ENCODE data around the gene COL6A5.

DNA sequence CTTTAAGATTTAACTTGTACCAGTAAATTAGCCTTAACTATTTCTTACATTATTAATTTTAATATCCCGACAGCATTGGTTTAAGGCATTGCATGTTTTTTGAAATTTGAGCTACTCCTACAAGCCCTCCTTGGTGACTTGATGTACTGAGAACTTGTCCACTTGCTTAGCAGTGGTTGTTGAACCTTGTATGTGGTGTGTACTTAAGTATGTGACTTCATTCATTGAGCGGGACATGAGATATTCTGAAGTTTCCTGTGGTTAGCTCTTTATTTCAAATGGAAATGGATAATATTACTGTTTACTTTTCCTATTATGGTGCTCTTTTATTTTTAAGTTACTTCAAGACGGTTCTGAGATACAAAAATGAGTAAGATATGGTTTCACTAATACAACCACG, 3.6 kb upstream of the COL6A5 start:
- TF ChIP-seq GATA2 (IDR thresholded peaks at IDR 0.05; ENCODE audit: low read depth, low read length): no peak
- no peak for TF ChIP-seq GATA3 (IDR thresholded peaks at IDR 0.05; ENCODE audit: low read depth, low read length)
